Neural cell (in vitro differentiated cells): ENCODE measurements around the gene ASCC3. TPM values are rescaled to one million over a fixed set of nuclear protein-coding genes. Genes with fewer than 3 reads are reported as not detected.

Experiments
- H2AFZ ChIP-seq: fragments of 200-600, 300-800 bp; sonication (generic), shearing (Covaris generic); 2 replicates; pipeline ENCODE4 v1.6.0; 2014; ENCODE audit warnings: low read depth, mild to moderate bottlenecking, antibody characterized with exemption, low read length, moderate library complexity
- H3F3A ChIP-seq: fragments of 200-600 bp; shearing (Covaris generic); 2 replicates; pipeline ENCODE4 v1.6.1; 2016; ENCODE audit warnings: mild to moderate bottlenecking, moderate library complexity, mixed read lengths, antibody characterized with exemption, low read length; ENCODE audit not compliant: insufficient read depth, poor library complexity, severe bottlenecking
- H3K27ac ChIP-seq: fragments of 200-600, 300-800 bp; sonication (generic), shearing (Covaris generic); 2 replicates; pipeline ENCODE4 v1.5.1; 2014; ENCODE audit warnings: mild to moderate bottlenecking, low read length, moderate library complexity
- H3K27me3 ChIP-seq: fragments of 300-800, 200-600 bp; sonication (generic), shearing (Covaris generic); 2 replicates; pipeline ENCODE4 v1.6.0; 2014; ENCODE audit warnings: mild to moderate bottlenecking, low read depth, low read length, moderate library complexity; ENCODE audit not compliant: insufficient read depth
- H3K36me3 ChIP-seq: fragments of 300-800, 200-600 bp; sonication (generic), shearing (Covaris generic); 2 replicates; pipeline ENCODE4 v1.5.1; 2014; ENCODE audit warnings: mild to moderate bottlenecking, antibody characterized with exemption, low read length, moderate library complexity; ENCODE audit not compliant: insufficient read depth
- H3K4me2 ChIP-seq: fragments of 300-800, 200-600 bp; sonication (generic), shearing (Covaris generic); 2 replicates; pipeline ENCODE4 v1.6.0; 2014; ENCODE audit warnings: mild to moderate bottlenecking, low read length
- H3K4me3 ChIP-seq: fragments of 300-800, 200-600 bp; sonication (generic), shearing (Covaris generic); 2 replicates; pipeline ENCODE4 v1.5.1; 2014; ENCODE audit warnings: mild to moderate bottlenecking, low read length, moderate library complexity
- H3K79me2 ChIP-seq: fragments of 200-600 bp; shearing (Covaris generic); replicated peaks from 2 replicates; pipeline ENCODE4 v1.6.0; 2014; ENCODE audit warnings: mild to moderate bottlenecking, low read length, moderate library complexity; ENCODE audit not compliant: insufficient read depth
- H3K9ac ChIP-seq: fragments of 300-800, 200-600 bp; sonication (generic), shearing (Covaris generic); 2 replicates; pipeline ENCODE4 v1.6.1; 2016; ENCODE audit warnings: mild to moderate bottlenecking, low read length, mixed read lengths
- H3K9me2 ChIP-seq: fragments of 200-600 bp; shearing (Covaris generic); 2 replicates; pipeline ENCODE4 v1.6.1; 2016; ENCODE audit warnings: mild to moderate bottlenecking, low read length, mixed read lengths; ENCODE audit not compliant: insufficient read depth
- H3K9me3 ChIP-seq: fragments of 200-600, 300-800 bp; sonication (generic), shearing (Covaris generic); 2 replicates; pipeline ENCODE4 v1.6.1; 2016; ENCODE audit warnings: mild to moderate bottlenecking, mixed run types, low read length, moderate library complexity, mixed read lengths
- H4K20me1 ChIP-seq: fragments of 200-600 bp; shearing (Covaris generic); 2 replicates; pipeline ENCODE4 v1.6.1; 2016; ENCODE audit warnings: mild to moderate bottlenecking, mixed run types; ENCODE audit not compliant: insufficient read depth
- EP300 ChIP-seq: fragments of 450-650 bp; conservative IDR thresholded peaks from 2 replicates; pipeline ENCODE4 v1.6.1; 2014; ENCODE audit warnings: antibody characterized with exemption, mild to moderate bottlenecking, moderate library complexity; ENCODE audit not compliant: poor library complexity, severe bottlenecking
- EZH2 ChIP-seq: fragments of 200-600, 300-800 bp; shearing (Covaris generic), sonication (generic); IDR thresholded peaks from 2 replicates; pipeline ENCODE4 v1.6.1; 2014; ENCODE audit warnings: antibody characterized with exemption, low read length, borderline replicate concordance, mild to moderate bottlenecking; ENCODE audit not compliant: insufficient read depth, poor library complexity, severe bottlenecking
- MXI1 ChIP-seq: fragments of 450-650 bp; conservative IDR thresholded peaks from 2 replicates; pipeline ENCODE4 v1.6.1; 2014; ENCODE audit warnings: antibody characterized with exemption, mild to moderate bottlenecking; ENCODE audit not compliant: poor library complexity, severe bottlenecking
- POLR2AphosphoS5 ChIP-seq: IDR thresholded peaks from 2 replicates; pipeline ENCODE4 v1.6.1; 2012
- RAD21 ChIP-seq: fragments of 450-650 bp; conservative IDR thresholded peaks from 2 replicates; pipeline ENCODE4 v1.6.1; 2014; ENCODE audit warnings: antibody characterized with exemption, mild to moderate bottlenecking, moderate library complexity
- REST ChIP-seq: IDR thresholded peaks from 2 replicates; pipeline ENCODE4 v1.6.1; 2012; ENCODE audit warnings: borderline replicate concordance
- SMC3 ChIP-seq: fragments of 450-650 bp; conservative IDR thresholded peaks from 2 replicates; pipeline ENCODE4 v1.6.1; 2014; ENCODE audit warnings: antibody characterized with exemption, mild to moderate bottlenecking, moderate library complexity; ENCODE audit not compliant: poor library complexity
- TAF1 ChIP-seq: IDR thresholded peaks from 2 replicates; pipeline ENCODE4 v1.6.1; 2012; ENCODE audit warnings: low read depth
- polyA plus RNA-seq: library from polyadenylated mRNA; depleted of rRNA; stranded (reverse); fragments of >200 nt; gene quantifications from 2 replicates; pipeline ENCODE4 v1.2.3, GENCODE V29; 2014
- TF ChIP-seq, protein P1 (sequence below): fragments of 450-650 bp; IDR thresholded peaks from 2 replicates; pipeline ENCODE4 v1.5.1; 2014; ENCODE audit warnings: antibody characterized with exemption, mild to moderate bottlenecking, moderate library complexity; ENCODE audit not compliant: poor library complexity, severe bottlenecking

The ASCC3 gene
- polyA plus RNA-seq, 1 donor from 2014 or later, result 14.9 TPM

DNA sequence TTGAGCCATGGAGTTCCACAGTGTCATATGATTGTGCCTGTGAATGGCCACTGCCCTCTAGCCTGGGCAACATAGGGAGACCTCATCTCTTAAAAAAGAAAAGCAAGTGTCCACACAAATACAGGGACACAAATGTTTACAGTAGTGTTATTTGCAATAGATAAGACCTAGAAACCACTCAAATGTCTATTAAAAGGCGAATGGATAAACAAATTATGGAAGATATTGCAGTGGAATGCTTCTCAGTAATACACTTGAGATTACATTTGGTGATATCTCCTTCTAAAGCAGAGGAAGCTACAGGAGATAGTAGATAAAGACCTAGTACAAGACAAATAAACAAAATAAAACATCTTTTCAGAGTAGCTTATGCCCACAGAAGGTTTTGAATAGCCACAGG is 44.6 kb upstream of the ASCC3 start:
- Histone ChIP-seq H3K27me3 (no peaks in the 10 kb centered on the region), H3K27ac (no peak overlapping the region), H3K4me2 (no peak overlapping the region), H3K9me2 (no peaks in the 10 kb centered on the region), H2AFZ (no peak overlapping the region), H3K9ac (no peak overlapping the region), H3K9me3 (no peaks in the 10 kb centered on the region), H3F3A (no peaks in the 10 kb centered on the region), H3K4me3 (no peak overlapping the region), H3K79me2 (no peaks in the 10 kb centered on the region), H4K20me1 (no peaks in the 10 kb centered on the region), H3K36me3 (no peaks in the 10 kb centered on the region)
- TF ChIP-seq REST (no peak), EP300 (no peak), EZH2 (no peak), POLR2AphosphoS5 (no peak), SMC3 (no peak), MXI1 (no peak), RAD21 (no peak), TAF1 (no peak)
- TF ChIP-seq, protein P1, sequence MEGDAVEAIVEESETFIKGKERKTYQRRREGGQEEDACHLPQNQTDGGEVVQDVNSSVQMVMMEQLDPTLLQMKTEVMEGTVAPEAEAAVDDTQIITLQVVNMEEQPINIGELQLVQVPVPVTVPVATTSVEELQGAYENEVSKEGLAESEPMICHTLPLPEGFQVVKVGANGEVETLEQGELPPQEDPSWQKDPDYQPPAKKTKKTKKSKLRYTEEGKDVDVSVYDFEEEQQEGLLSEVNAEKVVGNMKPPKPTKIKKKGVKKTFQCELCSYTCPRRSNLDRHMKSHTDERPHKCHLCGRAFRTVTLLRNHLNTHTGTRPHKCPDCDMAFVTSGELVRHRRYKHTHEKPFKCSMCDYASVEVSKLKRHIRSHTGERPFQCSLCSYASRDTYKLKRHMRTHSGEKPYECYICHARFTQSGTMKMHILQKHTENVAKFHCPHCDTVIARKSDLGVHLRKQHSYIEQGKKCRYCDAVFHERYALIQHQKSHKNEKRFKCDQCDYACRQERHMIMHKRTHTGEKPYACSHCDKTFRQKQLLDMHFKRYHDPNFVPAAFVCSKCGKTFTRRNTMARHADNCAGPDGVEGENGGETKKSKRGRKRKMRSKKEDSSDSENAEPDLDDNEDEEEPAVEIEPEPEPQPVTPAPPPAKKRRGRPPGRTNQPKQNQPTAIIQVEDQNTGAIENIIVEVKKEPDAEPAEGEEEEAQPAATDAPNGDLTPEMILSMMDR, result no peak

DNA sequence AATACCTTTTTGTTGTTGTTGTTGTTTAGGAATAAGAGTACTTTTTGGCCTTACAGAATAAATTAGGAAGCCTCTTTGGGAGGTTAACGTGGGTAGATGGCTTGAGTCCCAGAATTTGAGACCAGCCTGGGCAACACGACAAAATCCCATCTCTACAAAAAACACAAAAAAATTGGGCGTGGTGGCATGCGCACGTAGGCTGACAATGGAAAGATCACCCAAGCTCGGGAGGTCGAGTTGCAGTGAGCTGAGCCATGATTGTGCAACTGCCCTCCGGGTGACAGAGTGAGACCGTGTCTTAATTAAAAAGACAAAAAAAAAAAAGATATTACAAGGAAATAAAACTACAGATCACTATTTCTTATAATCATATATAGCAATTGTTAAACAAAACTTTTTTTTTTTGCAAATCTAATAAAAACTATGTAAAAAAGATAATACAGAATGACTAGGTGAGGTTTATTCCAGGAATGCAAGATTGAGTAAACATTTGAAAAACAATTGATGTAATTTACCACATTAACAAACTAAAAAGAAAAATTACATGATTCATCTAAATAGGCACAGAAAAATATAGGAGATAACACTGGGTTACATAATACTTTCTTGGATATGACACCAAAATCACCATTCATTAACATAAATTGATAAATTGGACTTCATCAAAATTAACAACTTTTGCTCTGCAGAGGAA is 43.6 kb upstream of the ASCC3 start:
- no peaks in the 10 kb centered on the region for H3F3A ChIP-seq
- no peak overlapping the region for H3K4me2 ChIP-seq
- H3K36me3 ChIP-seq, result no peaks in the 10 kb centered on the region
- no peaks in the 10 kb centered on the region for H3K9me2 ChIP-seq
- no peak for TF ChIP-seq REST
- no peak for TF ChIP-seq MXI1
- TF ChIP-seq, protein P1, result no peak
- TF ChIP-seq EZH2, result no peak
- TF ChIP-seq RAD21, result no peak
- TF ChIP-seq EP300, result no peak
- H4K20me1 ChIP-seq, result no peaks in the 10 kb centered on the region
- H3K27me3 ChIP-seq, result no peaks in the 10 kb centered on the region
- no peak overlapping the region for H3K9ac ChIP-seq
- no peak overlapping the region for H3K27ac ChIP-seq
- H3K9me3 ChIP-seq, result no peaks in the 10 kb centered on the region
- no peaks in the 10 kb centered on the region for H3K79me2 ChIP-seq
- no peak overlapping the region for H2AFZ ChIP-seq
- H3K4me3 ChIP-seq, result no peak overlapping the region
